GM23248 (cell line): ENCODE measurements around the gene CDC27.

Experiments used
- EZH2 ChIP-seq: fragments of 200-600 bp; sonication (generic); IDR thresholded peaks from 2 replicates; pipeline ENCODE4 v1.6.1; 2018; ENCODE audit warnings: antibody characterized with exemption, mild to moderate bottlenecking; ENCODE audit not compliant: insufficient read depth, poor library complexity, severe bottlenecking
- EZH2phosphoT487 ChIP-seq: fragments of 200-600 bp; sonication (generic); IDR thresholded peaks from 2 replicates; pipeline ENCODE4 v1.6.1; 2018; ENCODE audit warnings: antibody characterized with exemption, moderate library complexity, mild to moderate bottlenecking, low read depth; ENCODE audit not compliant: insufficient read depth

DNA sequence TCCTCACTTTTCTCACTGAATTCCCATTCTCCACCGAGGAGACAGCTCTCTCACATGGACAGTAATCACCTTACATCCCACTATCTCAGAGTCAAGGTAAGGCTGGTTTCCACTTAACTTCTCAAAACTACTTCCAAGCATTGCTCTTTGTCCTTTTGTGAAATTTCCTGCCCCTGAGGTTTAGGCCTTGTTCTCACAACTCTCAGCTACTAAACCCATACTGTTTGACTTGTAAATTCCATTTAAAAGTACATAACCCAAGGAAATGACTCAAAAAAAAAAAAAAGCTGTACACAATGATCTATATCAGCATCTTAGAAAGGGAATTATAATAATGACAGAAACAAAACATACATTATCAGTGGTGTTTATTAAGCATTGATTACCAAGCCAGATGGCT, 8.8 kb downstream of the CDC27 start:
- TF ChIP-seq EZH2phosphoT487: no peak
- no peak for TF ChIP-seq EZH2
